Tibial nerve (tissue), 4 donors: Measurements from ENCODE around the gene SLC5A6. TPM values are rescaled to one million over a fixed set of nuclear protein-coding genes. Genes with fewer than 3 reads are reported as not detected.
"Not testable (repeated sequence)": the region's sequence is repeated elsewhere in the genome, so short reads cannot be mapped to it uniquely, and the experiment has no call there.

Experiments used
- DNase-seq, 2 donors: peaks; one replicate each; pipeline ENCODE4 v3.0.0-alpha.2; 2019; ENCODE audit warnings: low spot score in 2 of 2
- H3K27ac ChIP-seq, 4 donors: fragments of 200-600 bp; sonication (generic) in 3 of 4; one replicate each; pipeline ENCODE4 v1.5.1; 2017 to 2019; ENCODE audit warnings: mild to moderate bottlenecking in 1 of 4
- H3K27me3 ChIP-seq, 2 donors: fragments of 200-600 bp; sonication (generic) in 1 of 2; one replicate each; pipeline versions ENCODE4 v1.5.1 to v1.6.0; 2017 to 2019
- H3K36me3 ChIP-seq, 3 donors: fragments of 200-600 bp; sonication (generic); one replicate each; pipeline ENCODE4 v1.5.1; 2018 to 2019
- H3K4me1 ChIP-seq, 4 donors: fragments of 200-600 bp; sonication (generic) in 3 of 4; one replicate each; pipeline ENCODE4 v1.5.1; 2017 to 2019
- H3K4me3 ChIP-seq, 4 donors: fragments of 200-600 bp; sonication (generic) in 3 of 4; one replicate each; pipeline ENCODE4 v1.5.1; 2017 to 2019; ENCODE audit warnings: mild to moderate bottlenecking in 1 of 4, moderate library complexity in 1 of 4
- H3K9me3 ChIP-seq, 4 donors: fragments of 200-600 bp; sonication (generic) in 3 of 4; one replicate each; pipeline ENCODE4 v1.5.1; 2017 to 2019
- CTCF ChIP-seq, 5 experiments: fragments of 200-600 bp in 3 of 5; fragments of 450-650 bp in 2 of 5; sonication (generic) in 3 of 5; IDR thresholded peaks; one replicate each; pipeline ENCODE4 v1.5.1; 2016 to 2019; ENCODE audit warnings: antibody characterized with exemption in 5 of 5, mild to moderate bottlenecking in 3 of 5, moderate library complexity in 2 of 5
- EP300 ChIP-seq, 2 donors: sonication (generic); formaldehyde crosslinking; IDR thresholded peaks; one replicate each; pipeline ENCODE4 v1.6.1; 2017; ENCODE audit warnings: antibody characterized with exemption in 2 of 2, mild to moderate bottlenecking in 1 of 2
- POLR2A ChIP-seq, 2 donors: fragments of 450-650 bp; IDR thresholded peaks; one replicate each; pipeline ENCODE4 v1.6.1; 2017; ENCODE audit warnings: antibody characterized with exemption in 2 of 2, mild to moderate bottlenecking in 2 of 2, moderate library complexity in 2 of 2
- WGBS, 2 donors: methylation state at CpG; one replicate each; pipeline ENCODE4 v1.1.5; 2018; 5-methylcytosine and 5-hydroxymethylcytosine counted together
- total RNA-seq, 4 donors: library from RNA; depleted of rRNA; stranded (reverse); fragments of >200 nt; gene quantifications; one replicate each; pipeline ENCODE4 v1.1.0, GENCODE V29; 2016

SLC5A6 gene
- total RNA-seq, 4 donors from 2014 or later: 19.0 to 50.0 (median 41.5) TPM

- 85% methylated on average over 15 of the region's 15 CpGs for WGBS, 2 donors
- TF ChIP-seq EP300 (IDR thresholded peaks at IDR 0.05) (no peak), POLR2A (IDR thresholded peaks at IDR 0.05) (no peak), CTCF (IDR thresholded peaks at IDR 0.05) (no peak)
- Histone ChIP-seq H3K27me3 (no peaks in the 10 kb centered on the region), H3K4me3 (no peak overlapping the region), H3K27ac (no peak overlapping the region), H3K36me3 (no peaks in the 10 kb centered on the region), H3K9me3 (no peaks in the 10 kb centered on the region), H3K4me1 (peaks cover 0 to 7% (median 0%) of the 10 kb centered on the region in 4 donors)
- no peak for DNase-seq
Measured at GRCh38 chr2:27177441-27178351, 34.4 kb downstream of the SLC5A6 start.

- peak overlapping the region in 2 of 4 donors; percentile 12 to 48 for H3K27ac ChIP-seq
- H3K4me1 ChIP-seq, DNase-seq, H3K36me3 ChIP-seq, H3K9me3 ChIP-seq, H3K27me3 ChIP-seq, H3K4me3 ChIP-seq: not testable (repeated sequence)
- 88 to 94% methylated on average over 4 of the region's 4 CpGs for WGBS, 2 donors
Measured at GRCh38 chr2:27175781-27176180, 36.3 kb downstream of the SLC5A6 start.

GRCh38 chr2:27175330-27175729, 36.7 kb downstream of the SLC5A6 start:
- 71 to 77% methylated on average over 8 of the region's 8 CpGs for WGBS, 2 donors
- Histone ChIP-seq H3K4me1 (peaks cover 0 to 7% (median under 1%) of the 10 kb centered on the region in 4 donors), H3K36me3 (no peaks in the 10 kb centered on the region), H3K27ac (peak overlapping the region in 2 of 4 donors; percentile 12 to 48), H3K27me3 (no peaks in the 10 kb centered on the region), H3K4me3 (no peak overlapping the region), H3K9me3 (no peaks in the 10 kb centered on the region)
- TF ChIP-seq POLR2A (IDR thresholded peaks at IDR 0.05) (no peak), CTCF (IDR thresholded peaks at IDR 0.05) (no peak), EP300 (IDR thresholded peaks at IDR 0.05) (peak in 1 of 2 donors; percentile 33)
- DNase-seq: peak in 1 of 2 donors; percentile 60

GRCh38 chr2:27174638-27175037, 37.4 kb downstream of the SLC5A6 start:
- no peaks in the 10 kb centered on the region for H3K36me3 ChIP-seq
- TF ChIP-seq POLR2A (IDR thresholded peaks at IDR 0.05) (no peak), EP300 (IDR thresholded peaks at IDR 0.05) (no peak), CTCF (IDR thresholded peaks at IDR 0.05) (no peak)
- H3K4me1 ChIP-seq: peaks cover 0 to 7% (median 3%) of the 10 kb centered on the region in 4 donors
- DNase-seq: no peak
- H3K27me3 ChIP-seq: no peaks in the 10 kb centered on the region
- H3K9me3 ChIP-seq: no peaks in the 10 kb centered on the region
- WGBS, 2 donors: 64 to 65% methylated on average over 6 of the region's 6 CpGs
- no peak overlapping the region for H3K4me3 ChIP-seq
- peak overlapping the region in 2 of 4 donors; percentile 4 to 20 for H3K27ac ChIP-seq

- Histone ChIP-seq H3K27me3 (peaks cover 0 to 3% of the 10 kb centered on the region in 2 donors), H3K4me3 (no peak overlapping the region), H3K4me1 (peaks cover 0 to 7% (median 3%) of the 10 kb centered on the region in 4 donors), H3K27ac (no peak overlapping the region), H3K36me3 (no peaks in the 10 kb centered on the region), H3K9me3 (no peaks in the 10 kb centered on the region)
- 64 to 74% methylated on average over 8 of the region's 8 CpGs for WGBS, 2 donors
- no peak for DNase-seq
- no peak for TF ChIP-seq EP300 (IDR thresholded peaks at IDR 0.05)
- TF ChIP-seq CTCF (IDR thresholded peaks at IDR 0.05): no peak
- no peak for TF ChIP-seq POLR2A (IDR thresholded peaks at IDR 0.05)
Measured at GRCh38 chr2:27171351-27171848, 40.7 kb downstream of the SLC5A6 start.
